ENCODE data around the gene CD247. TPM values are rescaled to one million over a fixed set of nuclear protein-coding genes. Genes with fewer than 3 reads are reported as not detected.
A peak's percentile ranks its signal among the peaks of the same experiment; 100 is the strongest.

The CD247 gene
- total and polyA plus RNA-seq, 2 experiments from 2014 or later, result not detected

- DNase-seq, result no peak
- Histone ChIP-seq H3F3A (ENCODE audit: insufficient read depth) (no peaks in the 10 kb centered on the region), H3K36me3 (ENCODE audit: low read depth) (no peaks in the 10 kb centered on the region), H3K27ac (no peak overlapping the region), H3K27me3 (replicated peaks; ENCODE audit: insufficient read depth) (no peaks in the 10 kb centered on the region; the same call in 1 of the 2 replicates), H3K4me3 (no peak overlapping the region), H3K4me1 (ENCODE audit: insufficient read depth) (no peaks in the 10 kb centered on the region), H3K9me3 (ENCODE audit: low read depth) (no peaks in the 10 kb centered on the region), H3K4me2 (ENCODE audit: unreplicated experiment) (no peak overlapping the region), H3K9ac (no peak overlapping the region), H3K9me2 (ENCODE audit: insufficient read depth) (no peaks in the 10 kb centered on the region), H2AFZ (no peak overlapping the region), H4K20me1 (ENCODE audit: insufficient read depth) (no peaks in the 10 kb centered on the region), H3K79me2 (ENCODE audit: insufficient read depth) (no peaks in the 10 kb centered on the region)
- in situ Hi-C loops (cut with MboI), result loop anchor here (10.0 kb wide), 2 partner anchors 182 to 382 kb away; no protein-coding TSS in a partner anchor
- 67 to 68% methylated on average over 3 of the region's 3 CpGs for WGBS, 2 experiments (ENCODE audit: low coverage in 1 of 2, low lambda C conversion rate in 2 of 2, missing lambda C conversion rate in 2 of 2)
- TF ChIP-seq EZH2phosphoT487 (IDR thresholded peaks at IDR 0.05; ENCODE audit: insufficient read depth, low read depth) (no peak), EZH2 (IDR thresholded peaks at IDR 0.05; ENCODE audit: insufficient read depth, poor library complexity, severe bottlenecking) (no peak)
Measured at GRCh38 chr1:167446966-167447365, 71.4 kb downstream of the CD247 start.

DNA sequence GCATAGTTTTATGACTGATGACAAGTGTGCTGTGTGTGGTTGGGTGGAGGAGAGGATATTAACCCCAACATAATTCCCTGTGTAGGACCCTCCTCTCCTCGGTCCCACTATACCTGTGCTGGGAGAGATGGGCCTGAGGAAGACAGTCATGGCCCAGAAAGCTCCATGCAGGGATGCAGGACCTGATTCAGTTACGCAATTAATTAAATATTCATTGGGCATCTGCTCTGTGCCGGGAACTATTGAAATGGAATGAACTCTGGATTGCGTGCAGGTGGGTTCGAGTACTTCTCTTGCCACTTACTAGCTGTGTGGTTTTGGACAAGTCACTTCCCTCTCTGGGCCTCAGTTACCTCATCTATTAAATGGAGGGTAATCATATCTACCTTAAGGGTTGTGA lies 74.6 kb downstream of the CD247 start:
- no peaks in the 10 kb centered on the region; the same call in none of the 2 replicates for H3K27me3 ChIP-seq (replicated peaks; ENCODE audit: insufficient read depth)
- H3K27ac ChIP-seq, result no peak overlapping the region
- no peak overlapping the region for H3K4me2 ChIP-seq (ENCODE audit: unreplicated experiment)
- no peaks in the 10 kb centered on the region for H3K9me3 ChIP-seq (ENCODE audit: low read depth)
- no peaks in the 10 kb centered on the region for H3F3A ChIP-seq (ENCODE audit: insufficient read depth)
- no peak for DNase-seq
- WGBS, 2 experiments (ENCODE audit: low coverage in 1 of 2, low lambda C conversion rate in 2 of 2, missing lambda C conversion rate in 2 of 2), result 79 to 82% methylated on average over 5 of the region's 5 CpGs
- in situ Hi-C loops (cut with MboI), result loop anchor here (10.0 kb wide), 2 partner anchors 179 to 379 kb away; no protein-coding TSS in a partner anchor
- no peaks in the 10 kb centered on the region for H3K4me1 ChIP-seq (ENCODE audit: insufficient read depth)
- H2AFZ ChIP-seq, result no peak overlapping the region
- H4K20me1 ChIP-seq (ENCODE audit: insufficient read depth), result no peaks in the 10 kb centered on the region
- H3K9me2 ChIP-seq (ENCODE audit: insufficient read depth), result no peaks in the 10 kb centered on the region
- no peaks in the 10 kb centered on the region for H3K36me3 ChIP-seq (ENCODE audit: low read depth)
- H3K9ac ChIP-seq, result no peak overlapping the region
- TF ChIP-seq EZH2phosphoT487 (IDR thresholded peaks at IDR 0.05; ENCODE audit: insufficient read depth, low read depth) (no peak), EZH2 (IDR thresholded peaks at IDR 0.05; ENCODE audit: insufficient read depth, poor library complexity, severe bottlenecking) (no peak)
- no peaks in the 10 kb centered on the region for H3K79me2 ChIP-seq (ENCODE audit: insufficient read depth)
- no peak overlapping the region for H3K4me3 ChIP-seq

- no peaks in the 10 kb centered on the region for H3F3A ChIP-seq (ENCODE audit: insufficient read depth)
- H3K36me3 ChIP-seq (ENCODE audit: low read depth), result no peaks in the 10 kb centered on the region
- in situ Hi-C loops (cut with MboI), result loop anchor here (10.0 kb wide), 2 partner anchors 178 to 378 kb away; no protein-coding TSS in a partner anchor
- DNase-seq, result no peak
- H2AFZ ChIP-seq, result no peak overlapping the region
- no peaks in the 10 kb centered on the region for H3K9me2 ChIP-seq (ENCODE audit: insufficient read depth)
- no peak overlapping the region for H3K9ac ChIP-seq
- H3K4me1 ChIP-seq (ENCODE audit: insufficient read depth), result no peaks in the 10 kb centered on the region
- no peak overlapping the region for H3K4me2 ChIP-seq (ENCODE audit: unreplicated experiment)
- H4K20me1 ChIP-seq (ENCODE audit: insufficient read depth), result no peaks in the 10 kb centered on the region
- TF ChIP-seq EZH2 (IDR thresholded peaks at IDR 0.05; ENCODE audit: insufficient read depth, poor library complexity, severe bottlenecking), result no peak
- no peak for TF ChIP-seq EZH2phosphoT487 (IDR thresholded peaks at IDR 0.05; ENCODE audit: insufficient read depth, low read depth)
- no peaks in the 10 kb centered on the region for H3K79me2 ChIP-seq (ENCODE audit: insufficient read depth)
- no peaks in the 10 kb centered on the region; the same call in none of the 2 replicates for H3K27me3 ChIP-seq (replicated peaks; ENCODE audit: insufficient read depth)
- H3K27ac ChIP-seq, result no peak overlapping the region
- H3K4me3 ChIP-seq, result no peak overlapping the region
- WGBS, 2 experiments (ENCODE audit: low coverage in 1 of 2, low lambda C conversion rate in 2 of 2, missing lambda C conversion rate in 2 of 2), result 53 to 57% methylated on average over 9 of the region's 9 CpGs
- no peaks in the 10 kb centered on the region for H3K9me3 ChIP-seq (ENCODE audit: low read depth)
Measured at GRCh38 chr1:167442854-167443565, 75.3 kb downstream of the CD247 start.

DNA sequence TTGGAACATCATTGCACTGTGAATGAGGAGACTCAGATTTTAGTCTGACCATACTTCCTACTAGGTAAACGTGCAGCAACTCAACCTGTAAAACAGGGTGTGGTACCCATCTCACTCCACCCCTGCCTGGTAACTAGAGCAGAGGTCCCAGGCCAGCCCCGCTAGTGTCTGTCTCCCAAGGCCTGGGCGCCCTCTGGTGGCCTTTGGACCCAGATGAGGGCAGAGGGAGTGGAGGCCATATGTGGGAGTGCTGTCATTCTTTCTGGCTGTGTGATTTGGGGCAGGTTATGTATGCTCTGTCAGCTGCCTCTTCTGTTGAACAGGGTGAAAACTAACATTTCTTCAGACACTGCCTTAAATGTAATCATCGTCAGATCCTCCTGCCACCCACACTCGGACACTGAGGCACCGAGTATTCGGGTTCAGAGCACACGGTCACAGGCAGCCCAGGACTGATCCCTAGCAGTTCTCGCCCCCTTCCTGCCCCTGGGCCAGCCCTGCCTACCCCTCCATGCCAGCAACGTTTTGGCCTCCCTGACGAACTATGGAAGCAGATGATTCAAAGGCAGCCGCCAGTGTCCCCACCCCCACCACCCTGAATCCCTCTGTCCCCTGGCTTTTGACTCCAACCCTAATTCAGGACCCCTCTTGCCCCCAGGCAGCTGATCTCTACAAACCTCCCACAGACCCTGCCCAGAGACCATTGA lies 76.0 kb downstream of the CD247 start:
- no peak for TF ChIP-seq EZH2 (IDR thresholded peaks at IDR 0.05; ENCODE audit: insufficient read depth, poor library complexity, severe bottlenecking)
- TF ChIP-seq EZH2phosphoT487 (IDR thresholded peaks at IDR 0.05; ENCODE audit: insufficient read depth, low read depth), result no peak
- no peaks in the 10 kb centered on the region for H3K4me1 ChIP-seq (ENCODE audit: insufficient read depth)
- WGBS, 2 experiments (ENCODE audit: low coverage in 1 of 2, low lambda C conversion rate in 2 of 2, missing lambda C conversion rate in 2 of 2), result 42 to 43% methylated on average over 12 of the region's 12 CpGs
- H3K9me3 ChIP-seq (ENCODE audit: low read depth), result no peaks in the 10 kb centered on the region
- DNase-seq, result peak; percentile 87
- H3K9me2 ChIP-seq (ENCODE audit: insufficient read depth), result no peaks in the 10 kb centered on the region
- no peaks in the 10 kb centered on the region for H3K36me3 ChIP-seq (ENCODE audit: low read depth)
- no peak overlapping the region for H3K4me3 ChIP-seq
- no peaks in the 10 kb centered on the region for H3F3A ChIP-seq (ENCODE audit: insufficient read depth)
- H3K79me2 ChIP-seq (ENCODE audit: insufficient read depth), result no peaks in the 10 kb centered on the region
- H2AFZ ChIP-seq, result no peak overlapping the region
- H3K27ac ChIP-seq, result no peak overlapping the region
- no peaks in the 10 kb centered on the region; the same call in none of the 2 replicates for H3K27me3 ChIP-seq (replicated peaks; ENCODE audit: insufficient read depth)
- H4K20me1 ChIP-seq (ENCODE audit: insufficient read depth), result no peaks in the 10 kb centered on the region
- in situ Hi-C loops (cut with MboI), result loop anchor here (10.0 kb wide), 2 partner anchors 177 to 377 kb away; no protein-coding TSS in a partner anchor
- no peak overlapping the region for H3K9ac ChIP-seq
- no peak overlapping the region for H3K4me2 ChIP-seq (ENCODE audit: unreplicated experiment)

Data from GM23248 (cell line).